K562 (cell line): Measurements from ENCODE around the gene POLA1. TPM values are rescaled to one million over a fixed set of nuclear protein-coding genes. Genes with fewer than 3 reads are reported as not detected.

Experiments
- ATAC-seq: fragments of 200-7000 bp; cut with Tn5 transposase; 3 replicates; pipeline ENCODE4 v1.9.1; 2020; ENCODE audit warnings: moderate library complexity
- BruUV-seq: library from RNA; stranded (reverse); fragments of 400-500 nt; replicated peaks from 2 replicates; lab custom pipeline; 2021; lab: Mats Ljungman, UMichigan
- CTCF ChIA-PET: fragments of 300-600 bp; formaldehyde crosslinking; extraction: SDS; loops from one replicate; lab custom pipeline; 2021; ENCODE audit warnings: low intra/inter-chr PET ratio; lab: Yijun Ruan, JAX
- POLR2A ChIA-PET: fragments of 300-600, 350-650 bp; sonication (Branson Sonifier 250); formaldehyde crosslinking; extraction: SDS; loops from one replicate; lab custom pipeline; 2021; ENCODE audit warnings: antibody characterized with exemption, inconsistent platforms; lab: Yijun Ruan, JAX
- DNase-seq, 4 experiments: peaks; one replicate each; pipeline versions ENCODE4 v3.0.0 to v3.0.0-alpha.2; 2011 to 2018; ENCODE audit warnings: low spot score in 3 of 4, mixed read lengths in 3 of 4; ENCODE audit errors: extremely low read depth in 1 of 4
- FAIRE-seq: peaks from 2 replicates; lab custom pipeline; 2011; peaks lifted over from hg19 to GRCh38; lab: Jason Lieb, UNC
- H2AFZ ChIP-seq: 2 replicates; pipeline ENCODE4 v1.6.0; 2011; ENCODE audit warnings: low read depth, low read length, control low read depth, inconsistent platforms
- H3K27ac ChIP-seq: fragments of 200-600 bp; 3 replicates; pipeline ENCODE4 v1.8.0; 2011; ENCODE audit warnings: low read depth, mild to moderate bottlenecking, control low read depth, inconsistent platforms, low read length, moderate library complexity, mixed read lengths; ENCODE audit errors: extremely low read depth
- H3K27me3 ChIP-seq, 2 experiments: fragments of 300-600 bp in 1 of 2; 2 replicates in 1 of 2; 3 replicates in 1 of 2; pipeline versions ENCODE4 v1.6.0 to v1.8.0; 2011; ENCODE audit warnings: inconsistent platforms in 2 of 2, low read length in 2 of 2, mild to moderate bottlenecking in 1 of 2, mixed read lengths in 1 of 2, moderate library complexity in 1 of 2; ENCODE audit not compliant: control insufficient read depth in 2 of 2, insufficient read depth in 2 of 2
- H3K36me3 ChIP-seq: fragments of 300-600 bp; 3 replicates; pipeline ENCODE4 v1.8.0; 2011; ENCODE audit warnings: mild to moderate bottlenecking, low read length, inconsistent platforms; ENCODE audit not compliant: control insufficient read depth, insufficient read depth
- H3K4me1 ChIP-seq, 2 experiments: fragments of 200-600 bp in 1 of 2; replicated peaks in 1 of 2; 2 replicates in 1 of 2; 3 replicates in 1 of 2; pipeline versions ENCODE4 v1.5.1 to v1.8.0; 2011; ENCODE audit warnings: inconsistent platforms in 2 of 2, low read length in 2 of 2, mild to moderate bottlenecking in 1 of 2, mixed read lengths in 1 of 2, moderate library complexity in 1 of 2; ENCODE audit not compliant: control insufficient read depth in 2 of 2, insufficient read depth in 2 of 2
- H3K4me2 ChIP-seq: 2 replicates; pipeline ENCODE4 v1.6.1; 2011; ENCODE audit warnings: low read length, control low read depth, inconsistent platforms, mixed read lengths; ENCODE audit not compliant: insufficient read depth
- H3K4me3 ChIP-seq: fragments of 200-600 bp; sonication (generic), shearing (Covaris generic); 2 replicates; pipeline ENCODE4 v1.5.1; 2016; ENCODE audit warnings: control low read depth, inconsistent platforms
- H3K79me2 ChIP-seq: fragments of 200-600 bp; 3 replicates; pipeline ENCODE4 v1.8.0; 2011; ENCODE audit warnings: low read length, inconsistent platforms; ENCODE audit not compliant: control insufficient read depth, insufficient read depth
- H3K9ac ChIP-seq, 2 experiments: 2 replicates each; pipeline versions ENCODE4 v1.6.0 to v1.6.1; 2011; ENCODE audit warnings: low read depth in 2 of 2, low read length in 2 of 2, control low read depth in 1 of 2, inconsistent platforms in 1 of 2, mild to moderate bottlenecking in 1 of 2, mixed read lengths in 1 of 2; ENCODE audit not compliant: insufficient read depth in 1 of 2
- H3K9me1 ChIP-seq: one replicate; pipeline ENCODE4 v1.6.0; 2011; ENCODE audit warnings: inconsistent platforms, mild to moderate bottlenecking, low read length, moderate library complexity; ENCODE audit not compliant: control insufficient read depth, insufficient read depth
- H3K9me3 ChIP-seq: replicated peaks from 2 replicates; pipeline ENCODE4 v1.5.1; 2011; ENCODE audit warnings: low read depth, low read length, inconsistent platforms; ENCODE audit not compliant: control insufficient read depth, insufficient read depth
- H4K20me1 ChIP-seq: replicated peaks from 2 replicates; pipeline ENCODE4 v1.6.1; 2011; ENCODE audit warnings: low read length, inconsistent platforms, mixed read lengths; ENCODE audit not compliant: control insufficient read depth, insufficient read depth
- ATF3 ChIP-seq, 2 experiments: fragments of 450-650 bp in 1 of 2; sonication (generic) in 1 of 2; formaldehyde crosslinking in 1 of 2; IDR thresholded peaks in 1 of 2; conservative IDR thresholded peaks in 1 of 2; 2 replicates each; pipeline versions ENCODE4 v1.6.1 to v1.8.1; 2016 to 2023; ENCODE audit warnings: mild to moderate bottlenecking in 2 of 2, moderate library complexity in 2 of 2, inconsistent platforms in 1 of 2, missing genetic modification reagents in 1 of 2
- CBX2 ChIP-seq: fragments of 200-600 bp; sonication (generic); IDR thresholded peaks from one replicate; pipeline ENCODE4 v1.6.1; 2012; ENCODE audit warnings: mild to moderate bottlenecking, low read length, inconsistent platforms; ENCODE audit not compliant: insufficient read depth, poor library complexity, severe bottlenecking
- CLOCK ChIP-seq: fragments of 250-450 bp; sonication (Bioruptor Pico); IDR thresholded peaks from 2 replicates; pipeline ENCODE4 v1.4.0; 2020; ENCODE audit warnings: mild to moderate bottlenecking, moderate library complexity, borderline replicate concordance
- ETS2 ChIP-seq: IDR thresholded peaks from 2 replicates; pipeline ENCODE4 v1.6.1; 2016; ENCODE audit warnings: borderline replicate concordance, missing genetic modification characterization, mild to moderate bottlenecking, moderate library complexity, missing compliant biosample characterization; ENCODE audit not compliant: poor library complexity, severe bottlenecking
- MTA3 ChIP-seq: fragments of 450-650 bp; formaldehyde crosslinking; IDR thresholded peaks from 2 replicates; pipeline ENCODE4 v1.6.1; 2017; ENCODE audit warnings: mild to moderate bottlenecking, borderline replicate concordance
- MYNN ChIP-seq, 2 experiments: sonication (generic); formaldehyde crosslinking in 1 of 2; IDR thresholded peaks; 2 replicates each; pipeline versions ENCODE4 v1.5.0 to v1.6.1; 2016 to 2020; ENCODE audit warnings: antibody characterized with exemption in 1 of 2, missing genetic modification reagents in 1 of 2
- SIX5 ChIP-seq, 2 experiments: IDR thresholded peaks; 2 replicates each; pipeline ENCODE4 v1.6.1; 2011; ENCODE audit warnings: low read length in 2 of 2, borderline replicate concordance in 1 of 2, low read depth in 1 of 2, mild to moderate bottlenecking in 1 of 2, moderate library complexity in 1 of 2; ENCODE audit not compliant: insufficient read depth in 1 of 2
- SP1 ChIP-seq: sonication (generic); formaldehyde crosslinking; IDR thresholded peaks from 2 replicates; pipeline ENCODE4 v1.8.1; 2022; ENCODE audit warnings: mild to moderate bottlenecking, missing genetic modification reagents
- SRF ChIP-seq, 2 experiments: fragments of 250-450, 450-650 bp in 1 of 2; sonication (Bioruptor Pico) in 1 of 2; sonication (generic) in 1 of 2; formaldehyde crosslinking; IDR thresholded peaks; 2 replicates each; pipeline versions ENCODE4 v1.5.0 to v1.5.1; 2020 to 2022; ENCODE audit warnings: mild to moderate bottlenecking in 1 of 2, missing genetic modification reagents in 1 of 2
- TCF15 ChIP-seq: fragments of 250-450 bp; sonication (Bioruptor Pico); IDR thresholded peaks from 2 replicates; pipeline ENCODE4 v1.8.0; 2022; ENCODE audit warnings: moderate library complexity, mild to moderate bottlenecking, inconsistent platforms
- ZBED1 ChIP-seq: IDR thresholded peaks from 2 replicates; pipeline ENCODE4 v1.6.1; 2014
- ZHX1 ChIP-seq: fragments of 150-350 bp; conservative IDR thresholded peaks from 2 replicates; pipeline ENCODE4 v1.6.1; 2014; ENCODE audit warnings: low read length
- ZKSCAN3 ChIP-seq: fragments of 250-450 bp; sonication (Bioruptor Pico); IDR thresholded peaks from 2 replicates; pipeline ENCODE4 v1.4.0; 2020
- ZNF184 ChIP-seq: sonication (generic); formaldehyde crosslinking; IDR thresholded peaks from 2 replicates; pipeline ENCODE4 v1.5.0; 2020; ENCODE audit warnings: missing genetic modification reagents
- WGBS: fragments of 100-300 bp; shearing (Covaris generic); methylation state at CpG from one replicate; pipeline ENCODE4 v1.1.6; 2016; ENCODE audit warnings: low coverage, mixed read lengths; ENCODE audit not compliant: insufficient coverage; ENCODE audit errors: missing lambda C conversion rate; 5-methylcytosine and 5-hydroxymethylcytosine counted together
- in situ Hi-C: fragments of 300-500 bp; cut with MboI; formaldehyde crosslinking; loops from 4 replicates; pipeline ENCODE4 v1.15.0; 2018; ENCODE audit warnings: inconsistent platforms, mixed read lengths
- intact Hi-C: fragments of 100-400 bp; cut with micrococcal nuclease; formaldehyde crosslinking; loops from 2 replicates; pipeline ENCODE4 v1.14.2; 2022
- polyA plus RNA-seq, 8 experiments: library from polyadenylated mRNA; depleted of rRNA in 4 of 8; stranded (reverse) in 5 of 8; unstranded in 3 of 8; fragments of >200 nt; fragmentation: Nextera tagmentation in 2 of 8; fragmentation: Illumina TruSeq in 1 of 8; extraction: Ambion mirVana in 2 of 8; extraction: Trizol in 1 of 8; gene quantifications; 2 replicates each; pipeline versions ENCODE4 v1.2.1 to v1.2.3, GENCODE V29; 2011 to 2014; ENCODE audit warnings: inconsistent platforms in 1 of 8, missing spikeins in 1 of 8
- total RNA-seq, 7 experiments: library from RNA; depleted of rRNA in 6 of 7; stranded (reverse); fragments of >200 nt in 6 of 7; fragmentation: Illumina TruSeq in 2 of 7; extraction: Trizol in 2 of 7; gene quantifications; 2 replicates each; pipeline versions ENCODE4 v1.2.1 to v1.2.3, GENCODE V29; 2011 to 2021; ENCODE audit warnings: low replicate concordance in 1 of 7

Gene POLA1
- total and polyA plus RNA-seq, 9 of the 15 experiments (the other 6 are each of a cell fraction or from before 2014, with no cell fraction given) = 8.6 to 48.4 (median 27.4) TPM

- no peak for FAIRE-seq
- POLR2A ChIA-PET = interaction anchor here (0.6 kb wide), 1 partner anchor 42 kb away, joined by 4 read pairs; no protein-coding TSS in a partner anchor
- Histone ChIP-seq H3K9me3 (no peaks in the 10 kb centered on the region), H3K9me1 (no peaks in the 10 kb centered on the region), H3K4me3 (no peak overlapping the region), H2AFZ (no peak overlapping the region), H3K4me2 (no peak overlapping the region), H3K9ac (no peak overlapping the region), H4K20me1 (no peaks in the 10 kb centered on the region), H3K79me2 (no peaks in the 10 kb centered on the region), H3K27ac (no peak overlapping the region), H3K27me3 (no peaks in the 10 kb centered on the region), H3K36me3 (peaks cover 8% of the 10 kb centered on the region; the same call in 1 of the 3 replicates), H3K4me1 (no peaks in the 10 kb centered on the region)
- 78% methylated on average over 7 of the region's 8 CpGs for WGBS
- no peak for ATAC-seq
- intact Hi-C loops (no loop called here), in situ Hi-C loops (no loop called here)
- CTCF ChIA-PET = no interaction called here
- TF ChIP-seq CBX2 = no peak
- no peak for TF ChIP-seq SP1 (CRISPR knock-in tag)
- TF ChIP-seq SRF (CRISPR knock-in tag; IDR thresholded peaks at IDR 0.05) = no peak
- TF ChIP-seq SIX5 (IDR thresholded peaks at IDR 0.05; ENCODE audit: borderline replicate concordance in 1 of 2, insufficient read depth in 1 of 2, low read depth in 1 of 2, low read length in 2 of 2) = no peak
- no peak for TF ChIP-seq ZHX1
- TF ChIP-seq ZNF184 = no peak
- TF ChIP-seq CLOCK (CRISPR knock-in tag) = no peak
- no peak for TF ChIP-seq MTA3
- no peak for TF ChIP-seq TCF15 (CRISPR knock-in tag)
- TF ChIP-seq ZKSCAN3 (CRISPR knock-in tag) = no peak
- TF ChIP-seq MYNN (IDR thresholded peaks at IDR 0.05) = no peak
- TF ChIP-seq MYNN (CRISPR knock-in tag; IDR thresholded peaks at IDR 0.05) = no peak
- TF ChIP-seq ATF3 (IDR thresholded peaks at IDR 0.05) = no peak
- TF ChIP-seq ATF3 (CRISPR knock-in tag; conservative IDR thresholded peaks at IDR 0.05) = no peak
- no peak for TF ChIP-seq ZBED1
- TF ChIP-seq ETS2 (tag) = no peak
- BruUV-seq = no TSS peak
- DNase-seq = no peak
Observed at GRCh38 chrX:24993879-24994278, 300.2 kb downstream of the POLA1 start.
